ENCODE results near the gene MFSD8. TPM values are rescaled to one million over a fixed set of nuclear protein-coding genes. Genes with fewer than 3 reads are reported as not detected.
"Not testable (repeated sequence)": the region's sequence is repeated elsewhere in the genome, so short reads cannot be mapped to it uniquely, and the experiment has no call there.

The MFSD8 gene
- total and polyA plus RNA-seq, 4 donors: 6.3 to 21.0 (median 17.6) TPM

DNA sequence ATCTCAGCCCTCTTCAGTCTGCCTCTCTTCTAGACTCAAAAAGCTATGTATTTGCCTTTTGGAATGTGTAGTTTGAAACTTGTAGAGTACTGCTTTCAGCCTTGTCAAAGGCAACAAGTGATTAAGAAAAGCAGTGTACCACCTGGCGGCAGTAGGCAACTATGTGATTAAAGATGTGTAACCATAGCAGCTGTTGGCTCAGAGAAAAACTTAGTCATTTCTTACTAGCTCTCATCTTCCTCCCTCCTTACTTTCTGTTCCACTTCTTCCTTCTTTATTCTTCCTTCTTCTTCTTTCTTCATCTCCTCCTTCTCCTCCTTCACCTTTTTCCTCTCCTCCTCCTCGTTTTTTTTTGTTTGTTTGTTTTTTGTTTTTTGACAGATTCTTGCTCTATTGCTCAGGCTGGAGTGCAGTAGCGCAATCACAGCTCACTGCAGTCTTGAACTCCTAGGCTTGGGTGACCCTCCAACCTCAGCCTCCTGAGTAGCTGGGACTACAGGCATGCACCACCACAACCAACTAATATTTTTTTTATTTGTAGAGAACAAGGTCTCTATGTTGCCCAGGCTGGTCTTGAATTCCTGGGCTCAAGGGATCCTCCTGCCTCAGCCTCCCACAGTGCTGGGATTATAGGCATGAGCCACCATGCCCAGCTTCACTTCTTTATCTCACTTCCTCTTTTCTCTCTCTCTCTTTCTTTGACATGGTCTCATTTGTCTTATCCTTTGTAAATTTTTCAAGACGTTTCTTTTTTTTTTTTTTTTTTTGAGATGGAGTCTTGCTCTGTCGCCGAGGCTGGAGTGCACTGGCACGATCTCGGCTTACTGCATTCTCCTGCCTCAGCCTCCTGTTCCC is 32.8 kb upstream of the MFSD8 start:
- DNase-seq (ENCODE audit: low spot score): no peak
- 87% methylated on average over 8 of the region's 8 CpGs for WGBS
- Histone ChIP-seq H3K4me1 (ENCODE audit: control insufficient read depth in 4 of 4, insufficient read depth in 4 of 4, low read length in 3 of 4) (no peaks in the 10 kb centered on the region), H3K27me3 (ENCODE audit: control insufficient read depth in 4 of 4, insufficient read depth in 4 of 4, low read length in 3 of 4) (no peaks in the 10 kb centered on the region), H3K9me3 (ENCODE audit: control insufficient read depth in 4 of 4, low read length in 3 of 4) (peaks cover 0 to 7% (median 1%) of the 10 kb centered on the region in 4 donors), H3K27ac (ENCODE audit: low read depth in 1 of 2, low read length in 2 of 2) (no peak overlapping the region), H3K4me3 (ENCODE audit: low read depth in 1 of 3, low read length in 3 of 3) (no peak overlapping the region), H3K9ac (ENCODE audit: low read depth in 1 of 2, low read length in 2 of 2) (no peak overlapping the region), H3K36me3 (ENCODE audit: control insufficient read depth in 4 of 4, insufficient read depth in 3 of 4, low read depth in 1 of 4, low read length in 3 of 4) (peaks cover 0 to 9% (median 3%) of the 10 kb centered on the region in 4 donors)
- TF ChIP-seq EGR1 (IDR thresholded peaks at IDR 0.05; ENCODE audit: low read depth in 2 of 2) (no peak), NR2F2 (IDR thresholded peaks at IDR 0.05) (no peak), ATF3 (IDR thresholded peaks at IDR 0.05) (no peak), RAD21 (IDR thresholded peaks at IDR 0.05) (no peak), CTCF (IDR thresholded peaks at IDR 0.05; ENCODE audit: low read depth, low read length, missing input control) (no peak), ZBTB33 (IDR thresholded peaks at IDR 0.05) (no peak), FOXA2 (IDR thresholded peaks at IDR 0.05) (no peak), JUND (IDR thresholded peaks at IDR 0.05) (no peak), RXRA (IDR thresholded peaks at IDR 0.05) (no peak), TAF1 (conservative IDR thresholded peaks at IDR 0.05) (no peak), MAX (IDR thresholded peaks at IDR 0.05) (no peak), GABPA (IDR thresholded peaks at IDR 0.05 in 1 of 2, conservative IDR thresholded peaks at IDR 0.05 in 1 of 2) (no peak), REST (IDR thresholded peaks at IDR 0.05) (no peak), YY1 (IDR thresholded peaks at IDR 0.05) (no peak), SP1 (IDR thresholded peaks at IDR 0.05) (no peak), HNF4A (conservative IDR thresholded peaks at IDR 0.05) (no peak), FOXA1 (IDR thresholded peaks at IDR 0.05) (no peak), HNF4G (IDR thresholded peaks at IDR 0.05) (no peak)

- not testable (repeated sequence) for H3K27me3 ChIP-seq (ENCODE audit: control insufficient read depth in 4 of 4, insufficient read depth in 4 of 4, low read length in 3 of 4); H3K4me1 ChIP-seq (ENCODE audit: control insufficient read depth in 4 of 4, insufficient read depth in 4 of 4, low read length in 3 of 4); H3K9me3 ChIP-seq (ENCODE audit: control insufficient read depth in 4 of 4, low read length in 3 of 4); H3K9ac ChIP-seq (ENCODE audit: low read depth in 1 of 2, low read length in 2 of 2); H3K27ac ChIP-seq (ENCODE audit: low read depth in 1 of 2, low read length in 2 of 2); H3K36me3 ChIP-seq (ENCODE audit: control insufficient read depth in 4 of 4, insufficient read depth in 3 of 4, low read depth in 1 of 4, low read length in 3 of 4); H3K4me3 ChIP-seq (ENCODE audit: low read depth in 1 of 3, low read length in 3 of 3); DNase-seq (ENCODE audit: low spot score)
- WGBS: 97% methylated on average over 6 of the region's 6 CpGs
Measured at GRCh38 chr4:127996521-127996920, 31.5 kb upstream of the MFSD8 start.

Data from liver (tissue), 9 donors.